NB4 (cell line): ENCODE results near the gene GALK2.

ENCODE experiments used
- MAX ChIP-seq: IDR thresholded peaks from 2 replicates; pipeline ENCODE4 v1.6.1; 2011; ENCODE audit warnings: low read depth, low read length
- MYC ChIP-seq: IDR thresholded peaks from 2 replicates; pipeline ENCODE4 v1.6.1; 2011; ENCODE audit warnings: low read depth, low read length
- POLR2A ChIP-seq: IDR thresholded peaks from 2 replicates; pipeline ENCODE4 v1.6.1; 2011; ENCODE audit warnings: mild to moderate bottlenecking; ENCODE audit not compliant: insufficient read length; ENCODE audit errors: extremely low read depth
- TF ChIP-seq, protein P1 (sequence below): IDR thresholded peaks from one replicate; pipeline ENCODE4 v1.5.1; 2012; ENCODE audit warnings: low read depth, low read length

- TF ChIP-seq, protein P1, sequence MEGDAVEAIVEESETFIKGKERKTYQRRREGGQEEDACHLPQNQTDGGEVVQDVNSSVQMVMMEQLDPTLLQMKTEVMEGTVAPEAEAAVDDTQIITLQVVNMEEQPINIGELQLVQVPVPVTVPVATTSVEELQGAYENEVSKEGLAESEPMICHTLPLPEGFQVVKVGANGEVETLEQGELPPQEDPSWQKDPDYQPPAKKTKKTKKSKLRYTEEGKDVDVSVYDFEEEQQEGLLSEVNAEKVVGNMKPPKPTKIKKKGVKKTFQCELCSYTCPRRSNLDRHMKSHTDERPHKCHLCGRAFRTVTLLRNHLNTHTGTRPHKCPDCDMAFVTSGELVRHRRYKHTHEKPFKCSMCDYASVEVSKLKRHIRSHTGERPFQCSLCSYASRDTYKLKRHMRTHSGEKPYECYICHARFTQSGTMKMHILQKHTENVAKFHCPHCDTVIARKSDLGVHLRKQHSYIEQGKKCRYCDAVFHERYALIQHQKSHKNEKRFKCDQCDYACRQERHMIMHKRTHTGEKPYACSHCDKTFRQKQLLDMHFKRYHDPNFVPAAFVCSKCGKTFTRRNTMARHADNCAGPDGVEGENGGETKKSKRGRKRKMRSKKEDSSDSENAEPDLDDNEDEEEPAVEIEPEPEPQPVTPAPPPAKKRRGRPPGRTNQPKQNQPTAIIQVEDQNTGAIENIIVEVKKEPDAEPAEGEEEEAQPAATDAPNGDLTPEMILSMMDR, result no peak
- TF ChIP-seq POLR2A (no peak), MYC (no peak), MAX (no peak)
Observed at GRCh38 chr15:49323207-49323606, 153.2 kb downstream of the GALK2 start.
